GM18909 (cell line): ENCODE results near the gene LARP4B.

Experiments used
- ATAC-seq: cut with Tn5 transposase; IDR thresholded peaks from one replicate; pipeline ENCODE4 v1.9.1; 2021; ENCODE audit warnings: mild to moderate bottlenecking; ENCODE audit not compliant: unreplicated experiment, poor library complexity

Gene LARP4B

GRCh38 chr10:876438-876837, 55.1 kb downstream of the LARP4B start:
- no peak for ATAC-seq

- ATAC-seq: no peak
These were observed 58.5 kb downstream of the LARP4B start for GRCh38 chr10:873020-873419.

- ATAC-seq: no peak
These were observed 59.5 kb downstream of the LARP4B start for GRCh38 chr10:871951-872403.

GRCh38 chr10:870564-871166, 60.8 kb downstream of the LARP4B start:
- no peak for ATAC-seq

- ATAC-seq: no peak
These were observed 62.3 kb downstream of the LARP4B start for GRCh38 chr10:869171-869570.

- no peak for ATAC-seq
These were observed 63.7 kb downstream of the LARP4B start for GRCh38 chr10:867807-868206.

- no peak for ATAC-seq
These were observed 64.9 kb downstream of the LARP4B start for GRCh38 chr10:866577-866941.

GRCh38 chr10:865924-866576, 65.5 kb downstream of the LARP4B start:
- no peak for ATAC-seq

- no peak for ATAC-seq
These were observed 66.2 kb downstream of the LARP4B start for GRCh38 chr10:865257-865656.

- ATAC-seq: no peak
These were observed 71.0 kb downstream of the LARP4B start for GRCh38 chr10:860519-860918.

GRCh38 chr10:856416-857157, 74.9 kb downstream of the LARP4B start:
- no peak for ATAC-seq

- no peak for ATAC-seq
These were observed 75.8 kb downstream of the LARP4B start for GRCh38 chr10:855671-856070.

GRCh38 chr10:855079-855478, 76.4 kb downstream of the LARP4B start:
- ATAC-seq: no peak

- ATAC-seq: no peak
These were observed 78.5 kb downstream of the LARP4B start for GRCh38 chr10:853017-853416.

GRCh38 chr10:852386-852785, 79.1 kb downstream of the LARP4B start:
- peak; percentile 30 for ATAC-seq

GRCh38 chr10:851901-852300, 79.6 kb downstream of the LARP4B start:
- peak; percentile 92 for ATAC-seq

GRCh38 chr10:850093-850492, 81.4 kb downstream of the LARP4B start:
- no peak for ATAC-seq

- ATAC-seq: no peak
These were observed 83.6 kb downstream of the LARP4B start for GRCh38 chr10:847868-848267.

GRCh38 chr10:846126-846685, 85.3 kb downstream of the LARP4B start:
- no peak for ATAC-seq

- no peak for ATAC-seq
These were observed 86.0 kb downstream of the LARP4B start for GRCh38 chr10:845526-845925.

GRCh38 chr10:844552-844951, 87.0 kb downstream of the LARP4B start:
- ATAC-seq: no peak
